Measurements from ENCODE around the gene ZNF132. TPM values are rescaled to one million over a fixed set of nuclear protein-coding genes. Genes with fewer than 3 reads are reported as not detected.
A peak's percentile ranks its signal among the peaks of the same experiment; 100 is the strongest.

The ZNF132 gene
- total and polyA plus RNA-seq, 3 experiments from 2014 or later = 0.97 to 5.2 (median 4.9) TPM

DNA sequence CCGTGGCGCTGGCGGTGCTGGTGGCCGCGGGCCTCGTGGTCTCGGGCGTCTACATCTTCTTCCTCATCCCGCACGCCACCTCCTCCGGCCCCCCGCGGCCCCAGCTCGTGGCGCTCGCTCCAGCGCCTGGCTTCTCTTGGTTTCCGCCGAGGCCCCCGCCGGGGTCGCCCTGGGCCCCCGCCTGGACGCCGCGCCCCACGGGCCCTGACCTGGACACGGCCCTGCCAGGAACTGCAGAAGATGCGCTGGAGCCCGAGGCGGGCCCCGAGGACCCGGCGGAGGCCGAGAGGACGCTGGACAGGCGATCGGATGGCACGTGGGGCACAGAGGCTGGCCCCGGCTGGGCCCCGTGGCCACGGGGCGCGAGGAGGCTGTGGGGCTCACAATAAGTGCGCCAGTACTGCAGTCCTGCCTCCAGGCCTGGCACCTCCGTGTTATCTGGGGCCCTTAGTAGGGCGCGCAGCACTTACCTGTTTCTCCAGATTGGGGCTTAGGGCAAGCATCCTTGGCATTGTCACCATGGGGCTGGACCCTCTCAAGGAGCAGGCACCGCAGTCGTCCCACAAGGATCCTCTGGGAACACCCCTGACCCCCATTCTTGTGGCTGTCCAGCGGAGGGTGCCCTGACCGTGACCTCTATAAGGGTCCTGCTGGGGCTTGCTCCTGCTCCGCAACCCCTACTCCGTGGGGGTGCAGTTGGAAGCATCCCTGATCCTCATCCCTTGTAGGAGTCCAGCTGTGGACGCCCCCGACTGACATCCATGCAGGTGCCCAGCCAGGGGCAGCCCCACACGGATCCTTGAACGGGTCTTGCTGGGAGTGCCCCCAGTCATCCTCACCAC lies 43.0 kb downstream of the ZNF132 start:
- peaks cover 12 to 33% (median 13%) of the 10 kb centered on the region in 3 donors for H3K4me1 Mint-ChIP-seq
- Histone ChIP-seq H3K36me3 (ENCODE audit: insufficient read depth, low read length) (peaks cover 18% of the 10 kb centered on the region), H3K4me1 (ENCODE audit: insufficient read depth, low read length) (peaks cover 11% of the 10 kb centered on the region), H3K4me3 (ENCODE audit: low read length) (no peak overlapping the region), H3K27ac (ENCODE audit: low read depth, low read length) (no peak overlapping the region), H3K9me3 (ENCODE audit: low read length) (no peaks in the 10 kb centered on the region), H3K27me3 (ENCODE audit: insufficient read depth, low read length, poor library complexity, severe bottlenecking) (peaks cover 5% of the 10 kb centered on the region)
- ChIA-PET POLR2A (no interaction called here), CTCF (no interaction called here)
- peaks cover 11 to 12% of the 10 kb centered on the region in 2 donors for H3K27me3 Mint-ChIP-seq
- no peak overlapping the region for H3K27ac Mint-ChIP-seq
- H3K4me3 Mint-ChIP-seq = no peak overlapping the region
- peaks cover 8 to 31% (median 10%) of the 10 kb centered on the region in 3 donors for H3K36me3 Mint-ChIP-seq
- H3K9me3 Mint-ChIP-seq = no peaks in the 10 kb centered on the region
- DNase-seq = no peak

DNA sequence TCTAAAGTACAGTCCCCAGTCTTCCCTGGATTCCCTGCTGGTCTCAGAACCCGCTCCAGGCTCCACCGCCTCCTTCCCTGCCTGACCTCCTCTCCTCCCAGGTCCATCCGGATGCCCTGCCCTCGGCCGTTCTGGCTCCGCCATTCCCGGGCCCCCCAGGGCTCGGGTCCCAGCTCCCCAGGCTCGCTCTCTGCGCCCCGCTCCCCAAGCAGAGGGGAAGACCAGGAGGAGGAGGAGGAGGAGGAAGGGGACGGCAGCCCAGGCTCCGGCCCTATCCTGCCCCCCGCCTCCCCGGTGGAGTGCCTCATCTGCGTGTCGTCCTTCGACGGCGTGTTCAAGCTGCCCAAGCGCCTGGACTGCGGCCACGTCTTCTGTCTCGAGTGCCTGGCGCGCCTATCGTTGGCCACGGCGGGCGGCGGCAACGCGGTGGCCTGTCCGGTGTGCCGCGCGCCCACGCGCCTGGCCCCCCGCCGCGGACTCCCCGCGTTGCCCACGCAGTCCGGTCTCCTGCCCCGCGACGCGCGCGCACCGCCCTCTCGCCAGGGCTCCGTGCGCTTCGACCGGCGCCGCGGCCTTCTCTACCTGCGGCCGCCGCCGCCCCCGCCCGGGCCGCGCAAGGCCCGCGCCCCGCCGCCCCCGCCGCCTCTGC lies 43.9 kb downstream of the ZNF132 start:
- Histone ChIP-seq H3K4me1 (ENCODE audit: insufficient read depth, low read length) (peaks cover 9% of the 10 kb centered on the region), H3K36me3 (ENCODE audit: insufficient read depth, low read length) (peaks cover 18% of the 10 kb centered on the region), H3K9me3 (ENCODE audit: low read length) (no peaks in the 10 kb centered on the region), H3K27me3 (ENCODE audit: insufficient read depth, low read length, poor library complexity, severe bottlenecking) (peaks cover 5% of the 10 kb centered on the region), H3K27ac (ENCODE audit: low read depth, low read length) (no peak overlapping the region), H3K4me3 (ENCODE audit: low read length) (no peak overlapping the region)
- H3K4me1 Mint-ChIP-seq = peaks cover 9 to 31% (median 10%) of the 10 kb centered on the region in 3 donors
- DNase-seq = no peak
- CTCF ChIA-PET = no interaction called here
- H3K27ac Mint-ChIP-seq = no peak overlapping the region
- POLR2A ChIA-PET = no interaction called here
- H3K9me3 Mint-ChIP-seq = no peaks in the 10 kb centered on the region
- H3K36me3 Mint-ChIP-seq = peaks cover 8 to 38% (median 10%) of the 10 kb centered on the region in 3 donors
- no peak overlapping the region for H3K4me3 Mint-ChIP-seq
- peaks cover 11 to 12% of the 10 kb centered on the region in 2 donors for H3K27me3 Mint-ChIP-seq

DNA sequence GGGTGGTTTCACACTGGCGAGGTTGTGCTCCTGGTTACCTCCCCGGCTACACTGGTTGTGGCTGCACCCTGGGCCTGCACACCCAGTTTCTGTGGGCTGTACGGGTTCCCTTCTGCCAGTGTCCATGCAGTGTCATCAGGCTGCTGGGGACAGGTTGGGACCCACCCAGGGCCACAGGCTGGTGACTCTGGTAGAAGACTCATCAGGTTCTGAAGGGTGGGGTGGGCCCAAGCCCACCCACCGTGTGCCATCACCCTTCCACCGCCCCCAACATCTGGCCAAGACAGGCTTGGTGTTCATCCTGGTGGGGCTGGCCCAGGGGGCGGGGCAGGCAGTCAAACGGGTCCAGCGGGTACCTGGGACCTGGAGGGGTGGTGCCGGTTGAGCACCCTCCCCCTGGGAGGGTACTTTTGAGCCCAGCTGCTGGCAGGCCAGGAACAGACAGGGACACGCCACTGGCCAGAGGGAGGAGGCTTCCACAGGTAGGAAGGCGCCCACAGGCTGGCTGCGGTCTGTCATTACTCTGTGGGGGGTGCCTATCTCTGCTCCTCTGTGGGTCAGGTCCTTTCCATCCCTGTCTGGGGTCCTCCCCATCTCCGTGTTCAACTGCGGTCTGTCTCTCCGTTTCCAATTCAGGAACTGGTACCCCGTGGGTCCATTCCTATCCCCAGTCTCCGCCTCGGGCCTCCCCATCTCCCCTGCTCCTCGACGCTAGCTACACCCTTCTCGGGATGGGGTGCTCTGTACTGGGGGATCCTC lies 44.6 kb downstream of the ZNF132 start, which contains the start of gene RNF225:
Gene RNF225, plus strand, starts transcription at position 437 of the 759 bp plus-strand sequence. CDS start 434 bp downstream, outside the sequence.
- Histone ChIP-seq H3K4me1 (ENCODE audit: insufficient read depth, low read length) (peaks cover 3% of the 10 kb centered on the region), H3K9me3 (ENCODE audit: low read length) (no peaks in the 10 kb centered on the region), H3K36me3 (ENCODE audit: insufficient read depth, low read length) (peaks cover 24% of the 10 kb centered on the region), H3K27ac (ENCODE audit: low read depth, low read length) (no peak within 1 kb of the TSS), H3K4me3 (ENCODE audit: low read length) (no peak within 1 kb of the TSS), H3K27me3 (ENCODE audit: insufficient read depth, low read length, poor library complexity, severe bottlenecking) (peaks cover 5% of the 10 kb centered on the region)
- DNase-seq = no peak
- Mint-ChIP-seq H3K27me3 (peaks cover 10 to 11% of the 10 kb centered on the region in 2 donors), H3K36me3 (peaks cover 8 to 45% (median 13%) of the 10 kb centered on the region in 3 donors), H3K27ac (peak within 1 kb of the TSS in 1 of 8 donors; percentile 23), H3K4me1 (peaks cover 10 to 32% (median 10%) of the 10 kb centered on the region in 3 donors), H3K9me3 (no peaks in the 10 kb centered on the region), H3K4me3 (no peak within 1 kb of the TSS)
- CTCF ChIA-PET = no interaction called here
- POLR2A ChIA-PET = no interaction called here

DNA sequence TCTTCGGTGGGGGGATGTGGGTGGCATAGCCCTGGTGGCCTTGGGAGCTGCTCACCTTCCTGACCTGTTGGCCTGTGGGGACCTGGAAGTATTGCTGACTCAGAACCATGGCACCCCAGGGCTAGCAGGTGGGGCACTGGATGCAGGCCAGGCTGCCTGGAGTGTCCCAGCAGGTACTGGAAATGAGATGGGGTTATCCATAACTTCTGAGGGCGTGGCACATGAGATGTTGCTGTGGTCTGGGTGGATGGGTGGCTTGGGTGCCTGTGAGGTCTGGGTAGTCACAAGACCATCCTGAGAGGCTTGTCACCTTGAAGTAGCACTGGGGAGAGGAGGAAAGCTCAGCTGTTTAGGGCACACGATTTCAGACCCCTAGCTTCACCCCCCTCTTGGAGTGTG lies 45.1 kb downstream of the ZNF132 start:
- peaks cover 24% of the 10 kb centered on the region for H3K36me3 ChIP-seq (ENCODE audit: insufficient read depth, low read length)
- no peak for DNase-seq
- H3K4me1 Mint-ChIP-seq = peaks cover 8 to 29% (median 10%) of the 10 kb centered on the region in 3 donors
- no peak overlapping the region for H3K27ac ChIP-seq (ENCODE audit: low read depth, low read length)
- peaks cover 5% of the 10 kb centered on the region for H3K27me3 ChIP-seq (ENCODE audit: insufficient read depth, low read length, poor library complexity, severe bottlenecking)
- H3K4me3 ChIP-seq (ENCODE audit: low read length) = no peak overlapping the region
- no peaks in the 10 kb centered on the region for H3K4me1 ChIP-seq (ENCODE audit: insufficient read depth, low read length)
- H3K4me3 Mint-ChIP-seq = no peak overlapping the region
- peaks cover 8 to 46% (median 13%) of the 10 kb centered on the region in 3 donors for H3K36me3 Mint-ChIP-seq
- no peak overlapping the region for H3K27ac Mint-ChIP-seq
- ChIA-PET POLR2A (no interaction called here), CTCF (no interaction called here)
- peaks cover 10 to 11% of the 10 kb centered on the region in 2 donors for H3K27me3 Mint-ChIP-seq
- no peaks in the 10 kb centered on the region for H3K9me3 Mint-ChIP-seq
- no peaks in the 10 kb centered on the region for H3K9me3 ChIP-seq (ENCODE audit: low read length)

DNA sequence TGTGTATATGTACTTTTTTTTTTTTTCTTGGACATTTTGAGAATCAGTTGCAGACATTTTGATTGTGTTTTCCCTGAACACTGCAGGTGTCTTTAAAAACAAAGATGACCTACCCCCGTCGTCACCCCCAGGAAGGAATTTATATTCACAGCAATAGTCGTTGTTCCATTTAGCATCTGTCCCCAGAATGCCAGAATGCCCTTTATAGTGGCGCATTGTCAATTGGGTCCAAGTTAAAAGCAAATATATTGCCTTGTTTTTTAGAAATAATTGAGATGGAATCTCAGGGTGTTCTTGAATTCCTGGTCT lies 46.3 kb downstream of the ZNF132 start:
- peaks cover 5% of the 10 kb centered on the region for H3K27me3 ChIP-seq (ENCODE audit: insufficient read depth, low read length, poor library complexity, severe bottlenecking)
- CTCF ChIA-PET = no interaction called here
- H3K36me3 ChIP-seq (ENCODE audit: insufficient read depth, low read length) = peaks cover 31% of the 10 kb centered on the region
- POLR2A ChIA-PET = no interaction called here
- DNase-seq = no peak
- no peak overlapping the region for H3K27ac ChIP-seq (ENCODE audit: low read depth, low read length)
- H3K4me3 Mint-ChIP-seq = no peak overlapping the region
- H3K4me1 ChIP-seq (ENCODE audit: insufficient read depth, low read length) = no peaks in the 10 kb centered on the region
- no peak overlapping the region for H3K4me3 ChIP-seq (ENCODE audit: low read length)
- peaks cover 14 to 33% (median 18%) of the 10 kb centered on the region in 3 donors for H3K4me1 Mint-ChIP-seq
- no peak overlapping the region for H3K27ac Mint-ChIP-seq
- peaks cover 14 to 54% (median 17%) of the 10 kb centered on the region in 3 donors for H3K36me3 Mint-ChIP-seq
- H3K27me3 Mint-ChIP-seq = peaks cover 7 to 10% of the 10 kb centered on the region in 2 donors
- H3K9me3 Mint-ChIP-seq = no peaks in the 10 kb centered on the region
- no peaks in the 10 kb centered on the region for H3K9me3 ChIP-seq (ENCODE audit: low read length)

DNA sequence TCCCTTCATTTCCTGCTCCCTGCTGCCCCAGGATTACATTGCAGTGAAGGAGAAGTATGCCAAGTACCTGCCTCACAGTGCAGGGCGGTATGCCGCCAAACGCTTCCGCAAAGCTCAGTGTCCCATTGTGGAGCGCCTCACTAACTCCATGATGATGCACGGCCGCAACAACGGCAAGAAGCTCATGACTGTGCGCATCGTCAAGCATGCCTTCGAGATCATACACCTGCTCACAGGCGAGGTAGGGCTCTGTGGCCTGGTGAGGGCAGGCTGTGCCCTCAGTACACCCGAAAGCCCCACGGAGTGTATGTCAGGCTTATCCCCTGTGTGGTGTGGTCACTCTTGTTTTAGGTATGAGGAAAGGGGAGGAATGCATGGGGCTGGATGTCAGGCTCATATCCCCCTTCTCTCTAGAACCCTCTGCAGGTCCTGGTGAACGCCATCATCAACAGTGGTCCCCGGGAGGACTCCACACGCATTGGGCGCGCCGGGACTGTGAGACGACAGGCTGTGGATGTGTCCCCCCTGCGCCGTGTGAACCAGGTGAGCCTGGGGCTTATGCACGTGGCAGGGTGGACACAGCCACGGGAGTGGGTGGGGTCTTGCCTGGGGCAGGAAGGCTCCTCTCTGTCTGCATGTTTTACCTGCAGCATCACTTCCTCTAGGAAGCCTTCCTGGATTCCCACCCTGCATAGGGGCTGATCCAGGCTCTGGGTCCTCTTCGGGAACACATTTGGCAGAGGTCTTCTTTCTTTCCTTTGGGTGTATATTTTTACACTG lies 46.8 kb downstream of the ZNF132 start:
- H3K4me3 ChIP-seq (ENCODE audit: low read length) = no peak overlapping the region
- H3K27ac ChIP-seq (ENCODE audit: low read depth, low read length) = no peak overlapping the region
- no peaks in the 10 kb centered on the region for H3K9me3 ChIP-seq (ENCODE audit: low read length)
- Mint-ChIP-seq H3K27ac (peak overlapping the region in 1 of 8 donors; percentile 17), H3K36me3 (peaks cover 14 to 58% (median 17%) of the 10 kb centered on the region in 3 donors), H3K4me3 (peak overlapping the region in 1 of 7 donors; percentile 52), H3K9me3 (no peaks in the 10 kb centered on the region), H3K27me3 (peaks cover 5 to 7% of the 10 kb centered on the region in 2 donors), H3K4me1 (peaks cover 16 to 38% (median 21%) of the 10 kb centered on the region in 3 donors)
- peaks cover 2% of the 10 kb centered on the region for H3K4me1 ChIP-seq (ENCODE audit: insufficient read depth, low read length)
- no peak for DNase-seq
- H3K36me3 ChIP-seq (ENCODE audit: insufficient read depth, low read length) = peaks cover 33% of the 10 kb centered on the region
- ChIA-PET CTCF (no interaction called here), POLR2A (no interaction called here)
- peaks cover 5% of the 10 kb centered on the region for H3K27me3 ChIP-seq (ENCODE audit: insufficient read depth, low read length, poor library complexity, severe bottlenecking)

DNA sequence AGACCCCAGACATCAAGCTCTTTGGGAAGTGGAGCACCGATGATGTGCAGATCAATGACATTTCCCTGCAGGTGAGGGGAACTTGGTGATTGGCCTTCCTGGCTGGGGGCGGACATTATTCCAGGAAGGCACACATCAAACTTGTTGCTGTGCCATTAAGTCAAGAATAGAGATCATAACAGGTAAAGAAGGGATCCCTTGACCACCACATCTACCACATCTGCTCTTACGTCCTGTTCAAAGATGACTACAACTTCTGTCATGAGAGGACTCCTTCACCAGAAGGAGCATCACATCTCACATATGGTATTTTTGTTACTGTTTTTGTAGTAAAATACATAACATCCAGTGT lies 51.8 kb downstream of the ZNF132 start:
- Histone ChIP-seq H3K36me3 (ENCODE audit: insufficient read depth, low read length) (peaks cover 25% of the 10 kb centered on the region), H3K27me3 (ENCODE audit: insufficient read depth, low read length, poor library complexity, severe bottlenecking) (no peaks in the 10 kb centered on the region), H3K9me3 (ENCODE audit: low read length) (no peaks in the 10 kb centered on the region), H3K4me3 (ENCODE audit: low read length) (peak overlapping the region; percentile 83), H3K4me1 (ENCODE audit: insufficient read depth, low read length) (peaks cover 23% of the 10 kb centered on the region), H3K27ac (ENCODE audit: low read depth, low read length) (peak overlapping the region; percentile 95)
- no peak for DNase-seq
- ChIA-PET CTCF (no interaction called here), POLR2A (interaction anchor here (1.2 kb wide), 1 partner anchor 25 kb away, joined by 4 read pairs; the partner anchor contains the start of gene ZNF497)
- Mint-ChIP-seq H3K9me3 (no peaks in the 10 kb centered on the region), H3K36me3 (peaks cover 6 to 51% (median 8%) of the 10 kb centered on the region in 3 donors), H3K27ac (peak overlapping the region in 6 of 8 donors; percentile 93 to 98 (median 96)), H3K4me1 (peaks cover 31 to 56% (median 37%) of the 10 kb centered on the region in 3 donors), H3K27me3 (peaks cover 0 to 3% of the 10 kb centered on the region in 2 donors), H3K4me3 (peak overlapping the region; percentile 92 to 97 (median 94))

All from CD8-positive, alpha-beta memory T cell (primary cell).